Vagina (tissue), 2 donors: ENCODE measurements around the gene EFCAB11.

Experiments used
- CTCF ChIP-seq, 3 experiments: fragments of 450-650 bp in 2 of 3; fragments of 200-600 bp in 1 of 3; sonication (generic) in 1 of 3; IDR thresholded peaks; one replicate each; pipeline ENCODE4 v1.5.1; 2017 to 2019; ENCODE audit warnings: antibody characterized with exemption in 3 of 3, mild to moderate bottlenecking in 2 of 3, moderate library complexity in 2 of 3
- POLR2A ChIP-seq, 2 donors: fragments of 450-650 bp; IDR thresholded peaks; one replicate each; pipeline ENCODE4 v1.6.1; 2017; ENCODE audit warnings: antibody characterized with exemption in 2 of 2, mild to moderate bottlenecking in 2 of 2, moderate library complexity in 2 of 2

GRCh38 chr14:89760086-89760485, 194.4 kb downstream of the EFCAB11 start:
- TF ChIP-seq POLR2A (IDR thresholded peaks at IDR 0.05) (no peak), CTCF (IDR thresholded peaks at IDR 0.05) (no peak)
